NOMO-1 treated with DMSO at 0.1 percent for 48 hours (cell line): ENCODE measurements around the gene OR10H1.
"Not testable (repeated sequence)": the region's sequence is repeated elsewhere in the genome, so short reads cannot be mapped to it uniquely, and the experiment has no call there.

Experiments used
- DNase-seq: peaks from one replicate; lab custom pipeline; 2025; ENCODE audit not compliant: unreplicated experiment; lab: John Stamatoyannopoulos, UW

OR10H1 gene

DNA sequence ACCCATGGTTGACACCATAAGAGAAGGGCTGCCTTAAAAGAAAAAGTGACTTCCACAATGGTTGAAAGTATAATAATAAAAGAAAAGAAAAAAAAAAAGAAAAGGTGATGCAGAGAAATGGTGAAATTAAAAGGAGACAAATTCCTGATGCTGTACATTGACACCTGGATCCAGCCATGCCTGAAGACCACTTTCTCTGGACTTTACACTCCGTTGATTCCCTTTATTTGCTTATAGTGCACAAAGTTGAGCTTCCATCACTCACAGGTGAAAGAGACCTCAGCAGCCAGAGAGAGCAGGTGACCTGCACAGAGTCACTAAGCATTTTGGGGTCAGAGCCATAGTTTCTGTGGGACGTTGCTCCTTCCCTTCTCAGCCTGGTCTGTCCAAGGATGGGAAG lies 40.2 kb downstream of the OR10H1 start:
- no peak for DNase-seq

DNA sequence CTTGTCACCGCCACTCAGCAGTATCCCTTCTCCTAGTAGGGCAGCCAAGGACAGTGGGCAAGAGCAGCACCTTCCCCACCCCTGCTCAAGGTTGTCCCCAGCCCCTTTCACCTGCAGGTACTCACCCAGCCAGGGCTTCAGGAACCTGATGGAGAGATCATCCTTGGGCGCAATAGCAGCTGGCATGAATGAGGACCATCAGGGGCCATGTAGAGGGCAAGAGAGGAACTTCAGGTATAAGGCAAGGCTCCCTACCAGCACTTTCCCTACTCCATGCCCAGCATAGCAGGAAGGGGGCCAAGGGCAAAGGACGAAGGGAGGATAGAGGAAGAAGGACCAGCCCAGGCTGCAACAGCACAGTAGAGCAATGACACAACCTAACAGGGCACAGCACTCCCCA lies 41.3 kb downstream of the OR10H1 start:
- not testable (repeated sequence) for DNase-seq

- DNase-seq, result no peak
Measured at GRCh38 chr19:15769586-15769985, 45.9 kb downstream of the OR10H1 start.

- no peak for DNase-seq
Measured at GRCh38 chr19:15759962-15760565, 55.4 kb downstream of the OR10H1 start.

GRCh38 chr19:15758379-15758778 lies 57.1 kb downstream of the OR10H1 start:
- DNase-seq, result no peak
